ENCODE results near the gene MT1B. TPM values are rescaled to one million over a fixed set of nuclear protein-coding genes. Genes with fewer than 3 reads are reported as not detected.
"Not testable (repeated sequence)": the region's sequence is repeated elsewhere in the genome, so short reads cannot be mapped to it uniquely, and the experiment has no call there.

The MT1B gene
- total RNA-seq, 1 donor from 2014 or later: not detected

GRCh38 chr16:56618138-56618537, 33.5 kb upstream of the MT1B start:
- FAIRE-seq (no peak), DNase-seq (ENCODE audit: low spot score in 2 of 2) (no peak)

GRCh38 chr16:56620339-56620897, 31.3 kb upstream of the MT1B start:
- DNase-seq (ENCODE audit: low spot score in 2 of 2) (no peak), FAIRE-seq (no peak)

GRCh38 chr16:56621665-56622445, 29.8 kb upstream of the MT1B start:
- not testable (repeated sequence) for FAIRE-seq; DNase-seq (ENCODE audit: low spot score in 2 of 2)

- not testable (repeated sequence) for FAIRE-seq; DNase-seq (ENCODE audit: low spot score in 2 of 2)
These were observed 28.5 kb upstream of the MT1B start for GRCh38 chr16:56623184-56623583.

GRCh38 chr16:56623637-56624036, 28.0 kb upstream of the MT1B start:
- FAIRE-seq (no peak), DNase-seq (ENCODE audit: low spot score in 2 of 2) (no peak)

DNA sequence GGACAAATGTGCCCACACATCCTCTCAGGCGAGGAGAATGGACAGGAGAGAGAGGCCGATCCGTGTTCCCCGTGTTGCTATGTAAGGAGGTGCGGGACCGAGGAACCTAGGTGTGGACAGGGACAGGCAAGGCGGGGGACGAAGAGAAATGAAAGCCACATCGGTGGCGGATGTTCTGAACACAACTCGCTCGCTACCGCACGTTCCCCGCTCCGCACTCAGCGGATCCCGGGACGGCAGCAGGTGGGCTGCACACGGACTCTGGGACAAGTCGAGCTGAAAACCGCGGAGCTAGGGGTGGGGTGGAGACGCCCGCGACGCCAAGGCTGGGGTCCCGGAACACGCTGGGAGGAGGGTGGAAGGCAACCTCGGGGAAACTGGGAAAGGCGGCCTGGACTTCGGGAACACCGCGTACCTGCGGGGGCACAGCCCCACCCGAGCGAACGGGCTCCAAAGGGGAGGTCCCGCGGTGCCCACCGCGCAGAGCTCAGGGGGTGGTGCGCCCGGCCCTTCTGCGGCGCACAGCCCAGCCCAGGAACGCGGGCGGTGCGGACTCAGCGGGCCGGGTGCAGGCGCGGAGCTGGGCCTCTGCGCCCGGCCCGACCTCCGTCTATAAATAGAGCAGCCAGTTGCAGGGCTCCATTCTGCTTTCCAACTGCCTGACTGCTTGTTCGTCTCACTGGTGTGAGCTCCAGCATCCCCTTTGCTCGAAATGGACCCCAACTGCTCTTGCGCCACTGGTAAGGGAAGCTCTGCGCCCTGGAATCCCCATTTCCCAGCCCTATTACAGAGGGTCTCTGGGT, 26.3 kb upstream of the MT1B start, which contains the start of gene MT1E:
TSS of gene MT1E (plus strand) at position 642 of the 803 bp plus-strand sequence. CDS start at position 713, 71 bp downstream.
- DNase-seq (ENCODE audit: low spot score in 2 of 2) (peak in 1 of 2 donors; percentile 67), FAIRE-seq (no peak)

GRCh38 chr16:56625943-56626654, 25.6 kb upstream of the MT1B start:
- DNase-seq (ENCODE audit: low spot score in 2 of 2) (no peak), FAIRE-seq (no peak)

GRCh38 chr16:56626685-56627084, 25.0 kb upstream of the MT1B start:
- FAIRE-seq (no peak), DNase-seq (ENCODE audit: low spot score in 2 of 2) (no peak)

DNA sequence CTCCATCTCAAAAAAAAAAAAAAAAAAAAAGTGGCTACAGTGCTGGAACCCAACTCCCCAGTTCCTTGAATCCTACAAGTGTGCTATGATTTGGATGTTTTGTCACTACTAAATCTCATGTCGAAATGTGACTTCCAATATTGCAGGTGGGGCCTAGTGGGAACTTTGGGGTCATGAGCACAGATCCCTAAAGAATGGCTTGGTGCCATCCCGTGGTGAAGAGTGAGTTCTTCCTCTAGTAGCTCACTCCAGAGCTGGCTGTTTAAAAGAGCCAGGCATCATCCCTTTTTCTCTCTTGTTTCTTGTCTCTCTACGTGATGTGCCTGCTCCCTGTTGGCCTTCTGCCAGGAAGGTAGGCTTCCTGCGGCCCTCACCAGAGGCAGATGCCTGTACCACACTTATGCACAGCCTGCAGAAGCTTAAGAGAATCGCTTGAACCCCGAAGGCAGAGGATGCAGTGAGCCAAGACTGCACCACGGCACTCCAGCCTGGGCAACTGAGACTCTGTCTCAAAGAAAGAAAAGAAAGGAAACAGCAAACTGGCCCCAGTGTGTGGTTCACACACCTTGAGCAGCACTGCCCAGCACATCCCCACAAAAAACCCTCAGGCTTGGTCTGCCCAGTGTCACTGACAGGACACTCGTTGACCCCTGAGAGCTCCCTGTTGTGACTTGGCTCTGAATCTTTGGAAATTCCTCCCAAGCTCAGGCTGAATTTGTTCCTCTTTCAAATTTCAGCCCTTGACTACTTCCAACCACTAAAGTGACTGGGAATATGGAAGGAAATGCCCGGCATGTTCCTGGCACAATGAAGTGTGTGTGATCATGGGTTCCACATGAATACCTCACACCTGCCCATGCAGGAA, 23.0 kb upstream of the MT1B start:
- DNase-seq (ENCODE audit: low spot score in 2 of 2) (no peak), FAIRE-seq (no peak)

DNA sequence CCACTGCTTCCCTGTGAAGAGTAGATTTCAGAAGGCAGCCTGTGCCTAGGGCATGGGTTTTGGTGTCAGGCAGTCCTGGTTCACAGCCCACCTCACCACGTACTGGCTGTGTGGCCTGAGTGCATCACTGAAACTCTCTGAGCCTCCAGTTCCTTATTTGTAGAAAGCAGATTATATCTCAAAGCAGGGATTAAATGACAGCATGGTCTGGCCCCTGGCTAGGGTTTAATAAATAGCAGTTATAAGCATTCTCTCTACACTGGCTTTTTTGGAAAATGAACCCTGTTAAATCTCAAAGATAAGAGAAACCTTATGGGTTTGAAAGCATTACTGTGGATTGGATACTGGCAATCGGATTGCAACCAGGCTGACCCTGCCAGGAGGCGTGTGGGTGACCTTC, 22.2 kb upstream of the MT1B start:
- FAIRE-seq: no peak
- DNase-seq (ENCODE audit: low spot score in 2 of 2): no peak

DNA sequence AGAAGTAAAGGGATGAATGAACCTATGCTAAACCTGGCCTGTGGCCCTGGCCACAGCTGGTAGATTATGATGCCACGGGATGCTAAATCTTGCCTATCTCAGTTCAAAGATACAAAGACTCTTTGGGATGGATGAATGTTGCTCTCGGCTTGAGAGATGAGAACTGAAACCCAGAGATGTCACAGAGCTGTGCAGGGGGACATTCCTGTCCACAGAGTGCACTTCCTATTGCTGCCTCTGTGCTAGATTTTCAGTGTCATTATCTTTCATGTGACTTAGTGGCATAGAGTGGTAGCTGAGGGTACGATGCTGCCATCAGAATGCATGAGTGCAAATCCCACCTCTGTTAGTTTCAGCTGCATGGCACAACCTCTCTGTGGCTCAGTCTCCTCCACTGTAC, 21.6 kb upstream of the MT1B start:
- FAIRE-seq: no peak
- DNase-seq (ENCODE audit: low spot score in 2 of 2): no peak

- FAIRE-seq (no peak), DNase-seq (ENCODE audit: low spot score in 2 of 2) (no peak)
These were observed 20.5 kb upstream of the MT1B start for GRCh38 chr16:56631197-56631596.

DNA sequence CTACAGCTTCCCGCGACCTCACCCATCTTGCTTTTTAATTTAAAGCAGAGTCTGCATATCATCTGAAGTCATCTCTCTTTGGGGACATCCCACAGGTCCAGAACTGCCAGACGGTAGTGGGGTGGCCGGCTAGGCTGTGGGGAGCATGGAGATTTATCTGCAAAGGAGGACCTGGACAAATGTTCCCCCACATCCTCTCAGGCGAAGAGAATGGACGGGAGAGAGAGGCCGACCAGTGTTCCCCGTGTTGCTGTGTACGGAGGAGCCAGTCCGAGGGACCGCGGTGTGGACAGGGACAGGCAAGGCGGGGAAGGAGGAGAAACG, 19.9 kb upstream of the MT1B start:
- no peak for DNase-seq (ENCODE audit: low spot score in 2 of 2)

GRCh38 chr16:56632156-56632847, 19.4 kb upstream of the MT1B start, which contains the start of gene MT1M:
TSS of gene MT1M (plus strand) at chr16:56632659. CDS start at chr16:56632732, 73 bp downstream.
- FAIRE-seq (no peak), DNase-seq (ENCODE audit: low spot score in 2 of 2) (peak; percentile 59 to 65)

More for the DNA sequence above, 19.9 kb upstream of the MT1B start:
- FAIRE-seq: no peak

- DNase-seq (ENCODE audit: low spot score in 2 of 2) (no peak), FAIRE-seq (no peak)
These were observed 18.8 kb upstream of the MT1B start for GRCh38 chr16:56632848-56633365.

- DNase-seq (ENCODE audit: low spot score in 2 of 2): no peak
- no peak for FAIRE-seq
These were observed 18.2 kb upstream of the MT1B start for GRCh38 chr16:56633535-56633934.

GRCh38 chr16:56634715-56635440, 16.8 kb upstream of the MT1B start:
- FAIRE-seq: no peak
- DNase-seq (ENCODE audit: low spot score in 2 of 2): no peak

GRCh38 chr16:56635441-56635967, 16.2 kb upstream of the MT1B start:
- FAIRE-seq (no peak), DNase-seq (ENCODE audit: low spot score in 2 of 2) (no peak)

Measured in frontal cortex (tissue), 4 donors.